HG02852 (cell line): Measurements from ENCODE around the gene GMDS.

Source experiments
- ATAC-seq: cut with Tn5 transposase; IDR thresholded peaks from one replicate; pipeline ENCODE4 v1.9.1; 2021; ENCODE audit warnings: mild to moderate bottlenecking, moderate library complexity; ENCODE audit not compliant: unreplicated experiment

GMDS gene

GRCh38 chr6:1786455-1787453 lies 458.7 kb downstream of the GMDS start:
- ATAC-seq: no peak

GRCh38 chr6:1784422-1784884 lies 461.0 kb downstream of the GMDS start:
- no peak for ATAC-seq

DNA sequence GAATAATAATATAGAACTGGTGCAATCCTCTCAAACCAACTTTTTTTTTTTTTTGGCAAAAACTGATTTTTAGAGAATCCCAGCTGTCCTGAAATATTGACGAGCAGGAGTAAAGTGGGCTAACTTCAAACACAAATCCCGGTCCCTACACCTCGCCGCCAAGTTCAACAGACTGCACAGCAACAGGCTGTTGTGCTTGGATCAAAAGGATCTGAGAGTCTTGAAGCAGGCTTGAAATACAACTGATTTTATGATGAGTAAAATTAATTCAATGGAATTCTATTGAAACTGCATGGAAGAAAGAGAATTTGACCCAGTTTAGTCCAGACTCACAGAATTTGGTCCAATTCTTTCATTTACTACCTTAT lies 463.6 kb downstream of the GMDS start:
- no peak for ATAC-seq

DNA sequence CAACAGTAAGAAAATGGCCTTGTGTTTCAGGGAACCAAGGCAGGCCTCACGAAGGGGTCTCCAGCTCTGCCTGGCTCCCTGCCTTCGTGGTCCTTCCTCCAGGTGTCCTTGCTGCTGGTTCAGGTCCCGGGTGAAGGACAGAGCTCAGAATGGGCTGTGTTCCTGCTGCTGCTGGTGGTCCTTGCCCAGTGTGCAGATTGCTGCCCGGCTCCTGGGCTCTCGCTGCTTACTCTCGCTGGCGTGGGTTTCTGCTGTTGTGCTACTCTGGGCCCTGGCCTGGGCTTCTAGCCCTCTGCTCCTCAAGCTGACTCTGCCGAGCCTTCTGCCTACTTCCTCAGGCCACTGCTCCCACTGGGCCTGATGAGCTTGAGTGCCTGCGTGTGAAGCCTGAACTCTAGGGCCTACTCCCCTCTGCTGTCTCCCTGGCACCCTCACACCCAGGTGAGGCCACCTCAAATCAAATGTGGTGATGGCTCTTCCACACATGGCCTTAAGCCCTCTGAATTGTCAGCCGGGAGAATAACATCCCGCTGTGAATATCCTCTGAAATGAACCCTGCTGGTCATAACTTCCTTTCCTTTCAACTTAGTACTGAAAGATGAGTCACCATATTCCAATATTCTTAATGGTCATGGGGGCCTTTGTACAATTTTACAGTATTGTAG lies 464.1 kb downstream of the GMDS start:
- no peak for ATAC-seq

- no peak for ATAC-seq
Observed at GRCh38 chr6:1780251-1780867, 465.0 kb downstream of the GMDS start.

DNA sequence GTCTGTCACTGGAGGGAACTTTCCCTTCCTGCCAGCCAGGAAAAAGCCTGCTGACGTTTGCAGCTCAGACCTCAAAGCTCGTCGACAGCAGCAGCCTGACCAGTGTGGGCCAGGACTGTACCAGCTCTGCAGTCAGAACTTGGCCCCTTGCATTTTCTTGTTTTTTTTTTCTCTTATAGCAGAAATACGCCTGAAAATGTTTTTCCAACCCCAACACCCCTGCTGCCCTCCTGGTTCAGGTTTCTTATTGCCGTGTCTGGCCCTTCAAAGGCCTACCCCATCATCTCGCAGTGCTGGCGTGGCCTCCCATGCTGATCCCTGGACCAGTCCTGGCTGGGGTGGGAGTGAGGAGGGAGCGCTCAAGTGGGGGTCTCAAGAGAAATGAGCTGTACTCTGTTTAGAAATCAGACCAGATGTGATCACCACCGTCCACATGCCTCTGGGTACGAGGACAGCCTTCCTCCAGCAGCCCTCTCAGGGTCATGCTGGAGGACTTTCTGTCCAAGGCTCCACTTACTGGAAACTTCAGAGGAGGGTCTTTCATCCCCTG lies 466.6 kb downstream of the GMDS start:
- no peak for ATAC-seq

DNA sequence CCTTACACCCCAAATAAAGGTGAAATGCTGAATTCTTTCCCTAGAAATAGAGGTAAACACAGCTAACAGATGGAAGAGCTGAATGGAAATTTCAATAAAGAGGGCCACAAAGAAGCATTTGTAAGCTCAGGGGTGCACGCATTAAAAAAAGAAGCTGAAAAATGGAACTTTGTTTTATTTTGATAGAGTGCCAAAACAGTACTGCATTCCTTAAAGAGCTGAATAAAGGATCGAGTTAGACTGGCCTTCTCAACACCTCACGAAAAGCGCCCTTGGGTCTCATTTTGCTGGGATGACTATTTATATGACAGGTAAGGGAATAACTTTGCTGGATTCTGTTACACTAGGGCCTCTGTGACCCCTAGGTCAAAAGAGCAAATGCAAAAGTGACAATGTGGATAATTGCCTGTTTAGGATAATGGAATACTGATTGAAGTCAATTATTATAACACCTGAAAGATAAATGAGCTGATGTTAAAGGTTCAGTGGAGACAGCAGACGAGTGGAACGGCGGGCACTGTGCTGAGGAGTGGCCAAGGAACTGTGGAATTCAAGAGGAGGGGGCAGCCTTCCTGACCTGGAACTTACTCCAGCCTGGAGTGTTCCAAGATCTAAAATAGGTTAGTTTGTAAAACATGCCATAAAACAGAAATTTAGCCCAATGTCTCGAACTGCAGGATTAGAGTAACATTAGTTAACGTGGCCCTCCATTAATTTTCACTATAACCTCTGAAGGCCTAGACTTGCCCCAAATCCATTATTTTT lies 467.3 kb downstream of the GMDS start:
- ATAC-seq: no peak

- no peak for ATAC-seq
Observed at GRCh38 chr6:1775441-1775840, 470.0 kb downstream of the GMDS start.

DNA sequence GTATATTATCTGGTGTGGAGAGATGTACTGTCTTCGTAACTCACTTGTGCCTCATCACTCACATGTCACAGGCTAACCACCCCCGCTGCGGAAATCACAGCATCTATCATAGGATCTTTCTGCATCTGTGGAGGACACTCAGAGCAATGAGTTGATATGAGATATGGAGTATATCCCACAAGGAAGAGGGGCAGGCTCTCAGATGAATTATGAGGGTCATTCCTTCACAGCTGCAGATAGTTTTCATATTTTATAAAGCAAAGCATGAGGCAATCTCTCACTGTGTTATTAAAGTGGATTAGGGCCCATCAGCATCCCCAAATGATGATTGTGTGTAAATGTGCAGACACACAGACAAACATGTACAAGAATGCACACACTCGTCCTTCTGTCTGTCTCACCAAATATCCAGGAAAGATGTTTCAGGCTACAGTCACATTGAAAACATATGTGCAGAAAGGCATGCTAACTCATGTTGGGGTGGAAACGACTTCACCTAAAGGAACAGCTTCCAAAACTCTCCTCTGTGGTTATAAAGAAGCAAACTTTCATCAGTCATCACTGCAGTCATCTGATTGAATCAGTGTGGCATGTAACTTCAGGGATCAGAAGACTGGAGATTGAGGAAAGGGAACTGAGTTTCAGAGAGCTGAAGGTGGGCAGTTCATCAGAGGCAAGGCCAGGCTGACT lies 471.0 kb downstream of the GMDS start:
- no peak for ATAC-seq

DNA sequence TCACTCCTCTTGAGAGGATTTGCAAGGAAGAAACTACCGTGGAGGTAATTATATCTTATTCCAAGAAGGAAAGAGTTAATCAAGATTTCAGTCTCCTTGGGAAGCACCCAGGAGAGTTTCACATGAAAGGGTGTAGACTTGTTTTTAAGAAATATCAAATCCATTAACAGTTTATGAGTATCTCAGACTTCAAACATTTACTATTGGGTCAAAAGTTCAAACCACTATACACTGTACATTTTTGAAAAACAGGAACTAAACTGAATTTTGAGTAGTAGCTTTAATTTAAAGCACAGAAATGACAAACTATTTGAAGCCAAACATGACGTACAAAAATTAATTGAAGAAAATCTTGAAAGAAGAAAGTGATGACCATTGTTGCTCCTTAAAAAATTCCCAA lies 471.7 kb downstream of the GMDS start:
- ATAC-seq: no peak

DNA sequence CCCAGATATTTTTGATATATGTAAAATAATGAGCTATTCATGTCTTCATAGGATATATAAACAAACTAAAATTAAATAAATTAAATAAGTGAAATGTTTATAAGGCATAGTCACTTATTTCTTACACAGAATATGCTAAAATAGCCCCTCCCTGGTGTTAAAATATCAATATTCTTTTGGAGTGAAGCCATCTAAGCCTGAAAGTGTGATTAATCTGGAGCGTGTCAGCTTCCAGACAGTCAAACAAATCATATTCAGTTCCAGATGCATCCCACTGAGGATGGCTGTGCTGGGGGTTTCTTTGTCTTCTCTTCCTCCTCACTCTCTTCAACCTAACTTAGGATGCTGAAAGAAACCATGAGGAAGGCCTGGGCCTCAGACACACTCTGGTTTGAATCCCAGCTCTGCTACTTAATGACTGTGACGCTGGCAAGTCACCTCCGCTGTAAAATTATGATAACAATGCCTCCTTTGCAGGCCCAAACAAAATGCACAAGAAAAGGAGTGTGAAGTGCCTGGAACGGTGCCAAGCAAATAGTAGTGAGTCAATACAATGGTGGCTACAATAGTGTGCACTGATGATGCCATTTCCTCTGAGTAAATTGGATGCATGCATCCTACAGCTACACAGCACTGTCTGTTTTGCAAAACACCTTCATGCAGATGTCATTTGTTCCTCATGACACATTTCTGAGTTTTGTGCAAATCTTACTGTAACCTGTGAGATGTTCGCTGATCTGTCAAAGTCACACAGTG lies 474.3 kb downstream of the GMDS start:
- no peak for ATAC-seq

GRCh38 chr6:1770435-1770843 lies 475.0 kb downstream of the GMDS start:
- ATAC-seq: no peak

DNA sequence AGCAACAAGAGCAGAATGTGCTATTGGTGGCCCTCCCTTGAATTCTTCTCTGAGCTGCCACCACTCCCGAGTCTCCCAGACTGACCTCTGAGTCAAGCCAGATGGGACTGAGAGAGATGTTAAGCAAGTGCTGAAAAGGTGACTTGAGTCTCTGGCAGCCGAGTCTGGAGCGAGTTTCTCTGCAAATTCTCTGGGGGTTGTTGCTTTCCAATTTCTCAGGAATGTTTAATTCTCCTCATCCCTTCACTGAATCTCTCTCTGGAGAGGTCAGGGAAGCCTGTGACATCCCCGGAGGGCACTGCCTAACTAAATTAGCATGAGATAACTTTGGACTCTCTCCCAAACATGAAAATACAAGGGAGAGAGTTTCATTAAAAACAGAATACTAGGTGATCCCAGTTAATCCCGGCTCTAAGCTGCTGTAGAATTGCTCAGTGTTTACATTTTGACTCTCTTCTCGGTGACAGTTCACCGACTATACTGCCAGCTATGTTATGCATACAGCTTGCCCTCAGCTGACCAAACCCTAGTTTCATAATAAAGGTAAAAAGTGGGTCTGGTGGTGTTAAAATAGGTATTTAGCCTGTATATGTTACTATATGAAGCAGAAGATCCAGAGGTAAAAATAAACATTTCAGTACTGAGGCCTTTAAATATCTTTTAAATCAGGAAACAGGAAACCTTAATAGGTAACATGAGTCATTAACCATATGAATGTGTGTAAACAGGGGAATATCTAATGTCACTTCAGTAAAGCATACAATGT lies 477.7 kb downstream of the GMDS start:
- no peak for ATAC-seq

DNA sequence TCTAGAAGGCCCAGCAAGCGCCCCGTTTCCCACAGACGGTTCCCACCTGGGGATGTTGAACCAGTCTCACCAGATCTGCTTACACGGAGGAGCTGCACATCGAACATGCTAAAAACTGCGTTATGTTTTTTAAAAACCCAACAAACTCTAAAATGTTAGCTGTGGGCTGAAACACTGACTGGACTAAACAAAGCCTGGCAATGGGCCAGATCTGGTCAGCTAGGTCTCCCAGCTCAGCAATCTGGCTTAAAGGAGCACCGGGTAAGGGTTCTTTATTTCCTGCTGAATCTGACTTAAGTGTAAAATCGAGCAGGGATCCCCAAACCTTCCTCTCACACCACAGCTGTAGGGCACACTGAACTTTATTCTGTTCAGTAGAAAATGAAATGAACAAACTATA lies 478.8 kb downstream of the GMDS start:
- ATAC-seq: no peak

DNA sequence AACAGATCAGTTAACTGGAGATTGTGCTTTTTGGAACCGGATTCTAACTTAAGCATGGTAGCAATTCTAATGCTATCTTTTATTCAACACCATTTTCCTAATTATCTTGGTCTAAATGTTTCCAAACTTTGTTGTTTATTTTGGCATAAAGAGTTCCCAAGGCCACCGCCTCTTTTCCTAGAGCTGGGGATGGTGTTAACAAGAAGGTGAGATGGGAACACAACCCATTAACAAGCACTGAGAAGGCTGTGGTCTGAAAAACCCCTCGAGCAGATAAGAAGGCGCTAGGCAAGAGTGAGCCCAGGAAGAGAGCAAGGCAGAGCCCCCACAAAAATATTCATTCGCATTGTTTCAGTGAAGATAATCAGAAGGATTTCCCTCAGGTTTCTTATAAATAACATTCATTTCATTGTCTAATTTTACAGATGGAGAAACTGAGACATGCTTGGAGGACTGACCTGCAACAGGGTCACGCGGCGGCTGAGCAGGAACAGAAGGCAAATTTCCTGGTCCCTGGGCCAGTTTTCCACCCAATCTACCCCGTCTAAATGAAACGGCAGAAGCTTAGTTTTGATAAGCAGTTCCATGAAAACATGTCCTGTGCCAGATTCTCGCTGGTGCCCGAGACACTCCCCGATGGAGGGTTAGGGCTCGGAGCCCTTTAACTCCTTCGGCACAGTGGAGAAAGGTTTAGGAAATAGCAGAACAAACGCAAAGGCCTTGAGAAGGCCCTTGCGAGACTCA lies 480.1 kb downstream of the GMDS start:
- ATAC-seq: no peak

GRCh38 chr6:1764397-1764987 lies 480.9 kb downstream of the GMDS start:
- ATAC-seq: no peak

GRCh38 chr6:1763404-1763803 lies 482.0 kb downstream of the GMDS start:
- ATAC-seq: no peak
